Measurements from ENCODE around the gene CHPF2.

CHPF2 gene

GRCh38 chr7:151231080-151231479 lies 1.2 kb upstream of the CHPF2 start:
- DNase-seq (ENCODE audit: low read depth), result no peak
- H3K4me3 ChIP-seq (ENCODE audit: control insufficient read depth, low read depth, low read length), result no peak overlapping the region
- no peak for TF ChIP-seq CTCF (IDR thresholded peaks at IDR 0.05; ENCODE audit: control insufficient read depth, insufficient read depth, low read depth, low read length, missing control alignments)

GRCh38 chr7:151232917-151233701 lies 826 bp downstream of the CHPF2 start:
- no peak for DNase-seq (ENCODE audit: low read depth)
- TF ChIP-seq CTCF (IDR thresholded peaks at IDR 0.05; ENCODE audit: control insufficient read depth, insufficient read depth, low read depth, low read length, missing control alignments), result no peak
- H3K4me3 ChIP-seq (ENCODE audit: control insufficient read depth, low read depth, low read length), result peak overlapping the region; percentile 97

GRCh38 chr7:151233804-151234203 lies 1.5 kb downstream of the CHPF2 start:
- DNase-seq (ENCODE audit: low read depth), result no peak
- no peak for TF ChIP-seq CTCF (IDR thresholded peaks at IDR 0.05; ENCODE audit: control insufficient read depth, insufficient read depth, low read depth, low read length, missing control alignments)
- H3K4me3 ChIP-seq (ENCODE audit: control insufficient read depth, low read depth, low read length), result peak overlapping the region; percentile 97

- TF ChIP-seq CTCF (IDR thresholded peaks at IDR 0.05; ENCODE audit: control insufficient read depth, insufficient read depth, low read depth, low read length, missing control alignments), result no peak
- no peak for DNase-seq (ENCODE audit: low read depth)
- H3K4me3 ChIP-seq (ENCODE audit: control insufficient read depth, low read depth, low read length), result no peak overlapping the region
These were observed 3.0 kb downstream of the CHPF2 start for GRCh38 chr7:151235091-151235787.

- no peak for DNase-seq (ENCODE audit: low read depth)
- TF ChIP-seq CTCF (IDR thresholded peaks at IDR 0.05; ENCODE audit: control insufficient read depth, insufficient read depth, low read depth, low read length, missing control alignments), result no peak
- H3K4me3 ChIP-seq (ENCODE audit: control insufficient read depth, low read depth, low read length), result no peak overlapping the region
These were observed 4.1 kb downstream of the CHPF2 start for GRCh38 chr7:151236406-151236805.

GRCh38 chr7:151237244-151238189 lies 5.2 kb downstream of the CHPF2 start:
- no peak overlapping the region for H3K4me3 ChIP-seq (ENCODE audit: control insufficient read depth, low read depth, low read length)
- DNase-seq (ENCODE audit: low read depth), result no peak
- TF ChIP-seq CTCF (IDR thresholded peaks at IDR 0.05; ENCODE audit: control insufficient read depth, insufficient read depth, low read depth, low read length, missing control alignments), result no peak
